ENCODE measurements around the gene RBFOX2.

The RBFOX2 gene

GRCh38 chr22:35690001-35690400 lies 338.6 kb downstream of the RBFOX2 start:
- DNase-seq (ENCODE audit: low read depth) = no peak

DNA sequence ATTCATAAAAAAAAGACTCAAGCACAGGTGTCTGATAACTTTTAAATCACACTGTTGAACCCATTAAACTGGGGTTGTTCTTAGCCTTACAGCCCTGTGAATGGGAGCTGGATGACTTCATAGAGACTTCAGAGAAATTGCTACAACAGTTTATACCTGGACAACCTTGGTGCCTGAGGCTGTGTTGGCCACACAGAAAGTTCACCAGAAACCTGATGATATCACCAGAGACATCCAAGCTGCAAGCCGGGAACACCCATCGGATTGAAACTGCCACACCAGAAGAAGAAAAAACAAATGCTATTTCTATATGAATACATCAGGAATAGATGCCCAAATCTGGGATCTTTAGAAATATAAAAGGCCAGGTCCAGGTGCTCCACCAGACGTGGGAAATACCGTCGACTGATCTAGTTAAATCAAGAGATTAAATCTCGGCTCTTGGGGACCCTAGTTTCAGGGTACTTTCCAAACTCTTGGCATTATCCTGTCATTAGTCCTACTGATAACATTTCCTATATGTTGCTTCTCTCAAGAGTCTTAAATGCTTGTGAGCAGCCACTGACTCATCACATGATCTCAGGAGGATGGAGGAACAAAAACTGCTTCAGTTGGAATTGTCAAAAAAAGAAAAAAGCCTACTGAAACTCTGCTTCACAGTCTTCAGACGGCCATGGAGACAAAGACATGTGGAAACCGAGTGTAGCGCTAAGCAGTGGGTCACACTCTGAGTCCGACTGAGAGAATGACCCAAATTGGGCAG lies 339.5 kb downstream of the RBFOX2 start:
- no peak for DNase-seq (ENCODE audit: low read depth)
